ENCODE data around the gene HADH. TPM values are rescaled to one million over a fixed set of nuclear protein-coding genes. Genes with fewer than 3 reads are reported as not detected.
A peak's percentile ranks its signal among the peaks of the same experiment; 100 is the strongest.

The HADH gene
- total RNA-seq, 1 donor from 2014 or later, result 41.7 TPM

GRCh38 chr4:108058685-108059440 lies 69.2 kb downstream of the HADH start:
- peak; percentile 67 for DNase-seq (ENCODE audit: low read depth)

DNA sequence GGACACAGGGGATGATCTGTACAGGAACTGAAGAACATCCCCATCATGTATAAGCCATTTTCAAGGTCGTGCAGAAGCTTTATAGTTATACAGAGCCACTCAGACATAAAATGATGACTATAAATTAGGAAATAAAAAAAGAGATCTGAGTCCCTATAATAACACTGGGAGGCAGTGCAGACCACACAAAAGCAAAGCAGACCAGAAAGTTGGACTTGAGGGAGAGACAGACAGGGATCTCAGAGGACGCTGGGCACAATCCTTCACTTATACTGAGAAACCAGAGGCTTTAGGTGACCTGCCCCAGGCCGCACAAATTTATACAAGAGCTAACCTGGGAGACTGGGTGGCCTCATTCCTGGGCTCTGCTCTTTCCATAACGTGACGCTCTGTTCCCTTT lies 70.5 kb downstream of the HADH start:
- DNase-seq (ENCODE audit: low read depth), result peak; percentile 65

DNA sequence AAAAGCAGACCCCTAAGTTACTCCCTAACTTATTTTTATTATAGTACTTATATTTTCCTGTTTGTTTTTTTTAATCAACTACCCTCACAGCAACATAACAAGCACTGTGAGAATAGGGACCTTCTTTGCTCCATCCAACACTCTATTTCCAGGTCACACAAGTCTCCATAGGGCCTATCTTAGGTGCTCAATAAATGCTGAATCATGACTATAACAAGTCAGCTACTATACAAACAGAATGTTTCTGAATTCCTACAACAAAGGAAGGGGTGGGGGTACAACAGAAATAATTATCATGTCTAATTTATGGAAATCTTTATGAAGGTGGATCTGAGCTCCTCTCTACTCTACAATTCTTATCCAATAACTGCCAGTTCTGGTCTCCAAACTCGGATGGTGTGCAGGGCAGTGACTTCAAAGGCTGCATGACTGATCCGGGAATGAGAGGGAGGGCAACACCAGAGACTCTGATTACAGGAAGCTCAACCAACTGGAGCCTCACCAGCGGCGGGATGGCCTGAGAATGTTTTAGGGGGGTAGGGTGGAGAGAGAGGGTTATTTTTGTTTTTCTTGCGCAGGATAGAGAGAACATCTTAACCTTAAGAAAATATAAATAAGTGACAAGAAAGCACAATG lies 71.1 kb downstream of the HADH start:
- DNase-seq (ENCODE audit: low read depth), result peak; percentile 51

DNA sequence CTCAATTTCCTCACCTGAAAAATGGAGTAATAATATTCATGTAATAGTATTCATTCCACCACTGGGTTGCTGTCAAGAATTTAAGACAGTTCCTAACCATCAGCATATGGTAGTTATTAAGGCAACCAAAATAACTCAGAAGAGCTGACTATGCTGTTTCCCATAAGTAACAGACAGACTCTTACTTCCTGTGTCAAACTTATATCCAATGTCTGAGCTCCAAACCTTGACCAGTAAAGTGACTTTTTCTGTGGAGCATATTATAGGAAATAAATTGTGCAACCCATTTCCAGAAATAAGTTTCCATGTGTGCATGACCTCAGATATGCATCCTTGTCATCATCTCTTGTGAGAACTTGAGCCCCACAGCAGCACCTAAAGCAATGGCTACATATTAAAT lies 78.8 kb downstream of the HADH start:
- no peak for DNase-seq (ENCODE audit: low read depth)

- DNase-seq (ENCODE audit: low read depth), result no peak
Observed at GRCh38 chr4:108070775-108071174, 81.1 kb downstream of the HADH start.

DNA sequence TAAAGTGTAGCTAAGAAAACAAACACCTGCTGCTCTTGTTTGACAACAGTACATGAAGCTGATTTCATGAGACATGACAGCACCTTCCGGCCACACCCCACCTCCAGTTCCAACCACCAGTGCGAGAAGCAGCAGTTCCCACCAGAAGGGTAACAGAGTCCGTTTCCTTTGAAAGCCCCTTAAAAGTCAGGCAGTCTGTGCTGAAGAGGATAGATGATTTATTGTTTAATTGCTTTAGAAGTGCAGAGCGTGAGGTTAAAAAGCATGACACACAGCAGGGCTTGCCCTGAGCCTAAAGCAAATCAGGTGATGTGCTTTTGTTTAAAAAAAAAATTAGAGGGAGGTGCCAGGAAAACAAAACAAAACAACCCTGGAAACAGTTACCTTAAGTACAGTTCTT lies 82.6 kb downstream of the HADH start:
- DNase-seq (ENCODE audit: low read depth), result peak; percentile 65

- DNase-seq (ENCODE audit: low read depth), result no peak
Observed at GRCh38 chr4:108078024-108078733, 88.5 kb downstream of the HADH start.

DNA sequence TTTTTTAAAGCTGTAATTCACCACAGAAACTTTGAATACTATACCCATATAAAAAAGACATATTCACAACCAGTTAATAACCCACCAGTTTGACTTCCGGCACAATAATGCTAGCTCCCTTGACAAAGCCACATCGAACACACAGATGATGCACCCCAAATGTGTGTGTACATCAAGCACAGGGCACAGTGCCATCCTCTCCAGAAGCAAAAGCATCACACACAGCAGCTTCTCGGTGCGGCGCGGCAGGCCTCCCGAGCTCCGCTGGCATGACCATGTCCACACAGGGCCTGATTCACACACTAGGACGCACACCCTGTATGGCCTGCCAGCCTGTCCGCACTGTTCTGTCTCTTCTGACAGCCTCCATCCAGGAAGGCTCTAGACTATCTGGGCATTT lies 91.1 kb downstream of the HADH start:
- no peak for DNase-seq (ENCODE audit: low read depth)

DNA sequence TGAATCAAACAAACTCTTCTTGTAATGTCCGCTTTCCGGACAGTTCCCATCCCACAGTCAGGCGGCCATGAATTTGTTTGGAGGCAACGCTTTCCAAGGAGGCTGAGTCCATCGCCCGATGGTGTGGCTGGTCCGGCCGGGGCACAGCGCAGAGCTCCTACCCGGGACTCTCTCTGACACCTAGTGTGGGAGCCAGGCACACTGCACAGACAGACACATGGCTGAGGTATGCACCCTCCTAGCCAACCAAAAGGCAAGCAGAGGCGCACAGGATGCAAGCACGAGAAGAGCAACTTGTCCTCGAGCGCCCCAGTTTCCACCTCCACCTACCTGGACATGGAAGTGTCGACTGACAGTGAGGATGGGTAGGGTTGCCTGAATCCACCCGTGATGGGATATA lies 91.6 kb downstream of the HADH start:
- DNase-seq (ENCODE audit: low read depth), result no peak

Other genes starting within 250 kb of the HADH start
- 223 and 244 TPM in 2 replicates for gene SGMS2, start 165.0 kb upstream of the HADH start, total RNA-seq
- 11.8 and 12.2 TPM in 2 replicates for gene CYP2U1, start 58.3 kb upstream of the HADH start, total RNA-seq
- gene LEF1, start 179.0 kb downstream of the HADH start, total RNA-seq, result 0.52 and 18.6 TPM in 2 replicates

All from renal cortical epithelial cell (primary cell).